IPS DF 4.7 (cell line): Measurements from ENCODE around the gene KLLN.
"Not testable (repeated sequence)": the region's sequence is repeated elsewhere in the genome, so short reads cannot be mapped to it uniquely, and the experiment has no call there.

Experiments used
- DNase-seq: peaks from one replicate; pipeline ENCODE4 v3.0.0-alpha.2; 2013; ENCODE audit warnings: low spot score; ENCODE audit errors: extremely low read depth

KLLN gene

GRCh38 chr10:87866412-87866974, 3.2 kb upstream of the KLLN start:
- no peak for DNase-seq

DNA sequence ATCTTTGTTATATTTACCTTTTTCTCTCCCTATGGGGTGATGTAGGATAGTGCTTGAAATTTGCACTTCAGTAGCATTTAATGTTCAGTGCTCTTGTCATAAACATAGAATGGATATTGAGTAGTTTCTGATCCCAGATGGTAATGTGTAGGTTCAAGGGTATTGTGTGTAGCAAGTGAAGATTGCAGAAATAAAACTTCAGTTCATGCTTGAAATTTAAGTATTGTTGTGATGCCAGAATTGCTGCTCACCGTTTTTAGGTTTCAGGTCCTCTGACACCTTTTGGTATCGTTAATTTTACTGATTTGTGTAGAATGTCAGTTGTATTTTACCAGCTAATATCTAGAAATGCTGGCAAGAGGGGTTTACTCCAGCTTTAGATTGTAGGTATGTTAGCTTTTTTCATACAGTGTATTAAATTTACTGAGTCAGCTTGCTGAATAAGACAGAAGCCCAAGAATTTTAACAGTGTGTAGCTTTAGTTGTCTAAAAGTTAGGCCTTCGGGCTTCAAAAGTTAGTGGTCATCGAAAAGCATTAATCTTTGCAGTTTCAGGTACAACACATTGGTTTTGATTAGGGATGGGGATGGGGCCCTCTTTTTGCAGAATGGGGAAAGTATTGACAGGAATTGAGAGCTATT, 2.0 kb upstream of the KLLN start:
- DNase-seq, result no peak

- no peak for DNase-seq
Observed at GRCh38 chr10:87864496-87865059, 1.2 kb upstream of the KLLN start.

DNA sequence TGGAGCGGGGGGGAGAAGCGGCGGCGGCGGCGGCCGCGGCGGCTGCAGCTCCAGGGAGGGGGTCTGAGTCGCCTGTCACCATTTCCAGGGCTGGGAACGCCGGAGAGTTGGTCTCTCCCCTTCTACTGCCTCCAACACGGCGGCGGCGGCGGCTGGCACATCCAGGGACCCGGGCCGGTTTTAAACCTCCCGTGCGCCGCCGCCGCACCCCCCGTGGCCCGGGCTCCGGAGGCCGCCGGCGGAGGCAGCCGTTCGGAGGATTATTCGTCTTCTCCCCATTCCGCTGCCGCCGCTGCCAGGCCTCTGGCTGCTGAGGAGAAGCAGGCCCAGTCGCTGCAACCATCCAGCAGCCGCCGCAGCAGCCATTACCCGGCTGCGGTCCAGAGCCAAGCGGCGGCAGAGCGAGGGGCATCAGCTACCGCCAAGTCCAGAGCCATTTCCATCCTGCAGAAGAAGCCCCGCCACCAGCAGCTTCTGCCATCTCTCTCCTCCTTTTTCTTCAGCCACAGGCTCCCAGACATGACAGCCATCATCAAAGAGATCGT, 690 bp upstream of the KLLN start:
- not testable (repeated sequence) for DNase-seq

DNA sequence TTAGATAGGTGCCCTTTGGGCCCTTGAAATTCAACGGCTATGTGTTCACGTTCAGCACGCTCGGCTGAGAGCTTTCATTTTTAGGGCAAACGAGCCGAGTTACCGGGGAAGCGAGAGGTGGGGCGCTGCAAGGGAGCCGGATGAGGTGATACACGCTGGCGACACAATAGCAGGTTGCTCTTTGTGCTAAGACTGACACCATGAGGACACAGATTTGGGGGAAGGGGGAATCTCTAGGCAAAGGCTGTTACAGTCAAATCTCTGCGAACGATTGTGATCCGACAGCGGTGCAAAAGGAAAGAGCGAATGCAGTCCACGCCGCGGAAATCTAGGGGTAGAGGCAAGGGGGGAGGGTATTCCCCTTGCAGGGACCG, 667 bp downstream of the KLLN start:
- DNase-seq, result no peak

GRCh38 chr10:87861953-87862678, 1.2 kb downstream of the KLLN start:
- DNase-seq, result peak; percentile 98

DNA sequence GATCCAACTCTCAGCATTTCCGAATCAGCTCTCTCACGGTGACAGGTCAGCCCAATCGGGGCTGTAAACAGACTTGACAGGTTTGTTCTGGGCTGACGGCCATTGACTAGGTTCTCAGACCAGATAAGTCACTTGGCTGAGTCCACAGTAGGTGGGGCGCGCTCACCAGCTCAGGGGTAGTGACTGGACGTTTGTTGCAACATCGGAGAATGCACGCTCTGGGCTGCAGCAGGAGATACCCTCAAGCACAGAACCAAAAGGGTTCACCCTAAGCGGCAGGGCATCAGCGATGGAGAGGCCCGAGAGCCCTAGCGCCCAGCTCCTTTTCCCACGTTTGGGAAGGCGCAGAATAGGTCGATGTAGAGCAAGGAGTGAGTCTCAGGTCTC, 1.8 kb downstream of the KLLN start:
- no peak for DNase-seq

- no peak for DNase-seq
Observed at GRCh38 chr10:87860816-87861403, 2.4 kb downstream of the KLLN start.

GRCh38 chr10:87860156-87860795, 3.1 kb downstream of the KLLN start:
- DNase-seq, result no peak

DNA sequence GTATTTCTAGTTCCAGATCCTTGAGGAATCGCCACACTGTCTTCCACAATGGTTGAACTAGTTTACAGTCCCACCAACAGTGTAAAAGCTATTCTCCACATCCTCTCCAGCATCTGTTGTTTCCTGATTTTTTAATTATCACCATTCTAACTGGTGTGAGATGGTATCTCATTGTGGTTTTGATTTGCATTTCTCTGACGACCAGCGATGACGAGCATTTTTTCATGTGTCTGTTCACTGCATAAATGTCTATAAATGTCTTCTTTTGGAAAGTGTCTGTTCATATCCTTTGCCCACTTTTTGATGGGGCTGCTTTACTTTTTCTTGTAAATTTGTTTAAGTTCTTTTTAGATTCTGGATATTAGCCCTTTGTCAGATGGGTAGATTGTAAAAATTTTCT, 7.7 kb downstream of the KLLN start:
- DNase-seq, result not testable (repeated sequence)

GRCh38 chr10:87855247-87855646, 8.1 kb downstream of the KLLN start:
- not testable (repeated sequence) for DNase-seq

DNA sequence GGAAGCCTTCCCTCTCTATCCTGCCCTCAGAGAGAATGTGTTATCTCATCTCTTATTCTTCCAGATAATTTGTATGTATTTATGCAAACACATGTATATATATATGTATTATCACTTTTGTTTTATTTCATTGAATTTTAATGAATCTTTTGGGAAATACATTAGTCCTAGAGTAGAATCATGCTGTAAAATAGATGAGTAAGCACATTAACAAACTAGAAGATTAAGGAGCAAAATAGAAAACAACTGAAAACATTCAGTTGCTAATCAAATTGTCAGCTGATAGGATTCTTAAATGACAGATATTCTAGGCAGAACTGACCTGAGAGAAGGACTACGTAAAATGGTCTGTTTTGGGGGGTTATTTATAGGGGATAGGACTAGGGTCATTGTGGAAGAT, 11.2 kb downstream of the KLLN start:
- no peak for DNase-seq

GRCh38 chr10:87850742-87851205, 12.6 kb downstream of the KLLN start:
- DNase-seq, result no peak

- no peak for DNase-seq
Observed at GRCh38 chr10:87849001-87849400, 14.3 kb downstream of the KLLN start.

DNA sequence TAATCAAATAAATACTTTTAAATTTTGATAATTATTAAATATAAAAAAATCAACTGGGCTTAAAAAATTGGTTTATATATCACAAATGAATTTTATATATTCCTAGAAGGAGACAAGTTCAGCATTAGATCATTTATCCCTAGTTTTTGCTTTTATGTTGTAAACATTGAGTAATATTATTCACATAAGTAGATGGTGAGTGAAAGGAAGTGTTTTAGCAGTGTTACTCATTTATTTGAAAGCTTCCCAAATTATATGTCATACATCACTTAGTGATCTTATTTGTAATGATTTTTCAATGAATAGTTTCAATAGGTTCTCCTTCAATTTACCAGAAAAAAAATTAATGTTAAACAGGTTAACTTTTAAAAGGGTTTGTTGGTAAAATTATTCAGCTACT, 15.8 kb downstream of the KLLN start:
- no peak for DNase-seq

- not testable (repeated sequence) for DNase-seq
Observed at GRCh38 chr10:87846711-87847110, 16.6 kb downstream of the KLLN start.

DNA sequence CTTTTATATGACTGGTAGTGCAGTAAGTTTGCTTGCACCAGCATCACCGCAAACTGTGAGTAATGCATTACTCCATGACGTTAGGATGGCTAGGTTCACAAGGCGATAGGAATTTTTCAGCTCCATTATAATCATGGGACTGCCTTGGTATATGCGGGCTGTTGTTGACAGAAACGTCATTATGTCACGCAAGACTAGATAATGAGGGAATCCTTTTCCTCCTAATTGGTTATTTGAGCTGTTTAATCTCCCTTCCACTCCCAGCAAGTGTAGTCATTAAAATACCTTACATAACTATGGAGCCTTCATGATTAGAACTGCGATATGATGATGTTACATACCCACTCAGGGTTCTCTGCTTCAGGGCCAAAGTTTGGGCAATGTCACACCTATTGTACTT, 17.3 kb downstream of the KLLN start:
- no peak for DNase-seq

- DNase-seq, result no peak
Observed at GRCh38 chr10:87845624-87845998, 17.7 kb downstream of the KLLN start.

GRCh38 chr10:87844837-87845623, 18.3 kb downstream of the KLLN start:
- no peak for DNase-seq

GRCh38 chr10:87843714-87844113, 19.6 kb downstream of the KLLN start:
- DNase-seq, result no peak
